Endodermal cell (in vitro differentiated cells): ENCODE data around the gene GSG1L. TPM values are rescaled to one million over a fixed set of nuclear protein-coding genes. Genes with fewer than 3 reads are reported as not detected.

Experiments
- DNase-seq: peaks from one replicate; pipeline ENCODE4 v3.0.0-alpha.2; 2017
- H3K27ac ChIP-seq: 2 replicates; pipeline ENCODE4 v1.5.1; 2013; ENCODE audit warnings: mild to moderate bottlenecking, low read depth, low read length, moderate library complexity
- H3K27me3 ChIP-seq: 2 replicates; pipeline ENCODE4 v1.6.1; 2013; ENCODE audit warnings: mild to moderate bottlenecking, low read length, moderate library complexity; ENCODE audit not compliant: insufficient read depth, control insufficient read depth, poor library complexity, severe bottlenecking
- H3K36me3 ChIP-seq: 2 replicates; pipeline ENCODE4 v1.7.0; 2013; ENCODE audit warnings: mild to moderate bottlenecking, low read length, moderate library complexity; ENCODE audit not compliant: control insufficient read depth, insufficient read depth
- H3K4me1 ChIP-seq: one replicate; pipeline ENCODE4 v1.7.0; 2013; ENCODE audit warnings: low read length; ENCODE audit not compliant: control insufficient read depth, insufficient read depth
- H3K4me3 ChIP-seq: 2 replicates; pipeline ENCODE4 v1.5.1; 2013; ENCODE audit warnings: mild to moderate bottlenecking, low read length, moderate library complexity
- H3K9ac ChIP-seq: 2 replicates; pipeline ENCODE4 v1.6.1; 2013; ENCODE audit warnings: mild to moderate bottlenecking, low read length, moderate library complexity; ENCODE audit not compliant: poor library complexity, severe bottlenecking; ENCODE audit errors: extremely low read depth
- H3K9me3 ChIP-seq: 2 replicates; pipeline ENCODE4 v1.6.1; 2013; ENCODE audit warnings: mild to moderate bottlenecking, low read length, moderate library complexity; ENCODE audit not compliant: control insufficient read depth
- H3K27ac Mint-ChIP-seq: 2 replicates; pipeline ENCODE4 v1.8.0; 2020; ENCODE audit warnings: mixed read lengths
- H3K27me3 Mint-ChIP-seq: 2 replicates; pipeline ENCODE4 v1.8.0; 2021; ENCODE audit warnings: mild to moderate bottlenecking, mixed read lengths; ENCODE audit not compliant: insufficient read depth
- H3K36me3 Mint-ChIP-seq: 2 replicates; pipeline ENCODE4 v1.8.0; 2020; ENCODE audit warnings: low read depth, mixed read lengths
- H3K4me1 Mint-ChIP-seq: 2 replicates; pipeline ENCODE4 v1.8.0; 2020; ENCODE audit warnings: mixed read lengths
- H3K4me3 Mint-ChIP-seq: 2 replicates; pipeline ENCODE4 v1.8.0; 2020; ENCODE audit warnings: mild to moderate bottlenecking, moderate library complexity, mixed read lengths
- H3K9me3 Mint-ChIP-seq: 2 replicates; pipeline ENCODE4 v1.8.0; 2020; ENCODE audit warnings: mild to moderate bottlenecking, mixed read lengths
- WGBS, 2 experiments: methylation state at CpG; one replicate each; pipeline versions ENCODE4 v1.1.5 to v1.1.7; 2013; ENCODE audit warnings: missing lambda C conversion rate in 2 of 2, mixed read lengths in 1 of 2; ENCODE audit not compliant: insufficient coverage in 1 of 2, insufficient read length in 1 of 2; 5-methylcytosine and 5-hydroxymethylcytosine counted together
- total RNA-seq, 2 donors: library from RNA; stranded (reverse); fragmentation: NEBNext Ultra II Directional in 1 of 2; extraction: Animal tissue kit (Norgen Biotek cat#: 25700) in 1 of 2; gene quantifications; 2 replicates in 1 of 2; 3 replicates in 1 of 2; pipeline ENCODE4 v1.2.1, GENCODE V29; 2021
- TF ChIP-seq, protein P1 (sequence below): fragments of 200-600 bp; sonication (generic); conservative IDR thresholded peaks from 2 replicates; pipeline ENCODE4 v1.5.0; 2021; ENCODE audit warnings: antibody characterized with exemption, mild to moderate bottlenecking

The GSG1L gene
- total RNA-seq, 2 donors from 2014 or later = 0.24 TPM; not detected in 1

DNA sequence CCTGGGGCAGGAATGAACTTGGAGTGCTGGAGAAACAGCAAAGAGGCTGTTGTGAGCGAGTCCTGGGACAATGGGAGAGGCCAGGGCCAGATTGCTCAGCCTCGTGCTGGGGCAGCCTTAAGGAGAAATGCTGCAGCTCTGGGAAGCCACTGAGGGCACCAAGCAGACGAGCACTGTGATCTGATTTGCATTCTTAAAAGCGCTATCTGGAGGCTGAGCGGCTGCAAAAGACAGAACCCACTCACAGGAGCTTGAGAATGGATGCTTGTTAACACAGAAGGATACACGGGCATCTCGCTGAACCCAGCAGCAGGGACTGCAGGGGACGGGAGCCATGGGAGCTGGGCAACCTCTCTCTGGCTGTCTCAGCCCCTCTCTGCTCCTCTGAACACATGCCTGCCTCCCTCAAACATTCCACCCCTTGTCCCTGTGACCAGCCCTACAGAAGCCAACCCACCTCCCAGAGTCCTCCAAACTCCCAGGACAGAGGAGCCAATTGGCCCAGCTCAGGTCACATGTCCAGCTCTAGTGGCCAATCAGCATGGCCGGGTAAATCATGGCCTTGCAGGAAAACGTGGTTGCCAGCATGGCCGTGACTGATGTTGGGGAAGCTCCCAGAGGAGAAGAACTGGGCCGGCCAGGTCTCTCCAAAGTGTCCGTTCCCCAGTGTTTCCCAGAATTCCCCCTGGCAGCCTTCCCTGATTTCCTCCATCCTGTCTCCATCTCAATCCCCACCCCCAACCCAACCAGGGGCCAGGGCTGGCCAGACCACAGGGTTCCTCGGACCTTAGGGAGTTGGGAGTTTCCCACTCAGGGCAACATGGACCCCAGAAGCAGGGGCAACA lies 60.3 kb downstream of the GSG1L start:
- 85 to 88% methylated on average over 10 to 14 of the region's 14 CpGs for WGBS, 2 experiments
- H3K9me3 ChIP-seq = no peaks in the 10 kb centered on the region
- H3K36me3 Mint-ChIP-seq = no peaks in the 10 kb centered on the region

DNA sequence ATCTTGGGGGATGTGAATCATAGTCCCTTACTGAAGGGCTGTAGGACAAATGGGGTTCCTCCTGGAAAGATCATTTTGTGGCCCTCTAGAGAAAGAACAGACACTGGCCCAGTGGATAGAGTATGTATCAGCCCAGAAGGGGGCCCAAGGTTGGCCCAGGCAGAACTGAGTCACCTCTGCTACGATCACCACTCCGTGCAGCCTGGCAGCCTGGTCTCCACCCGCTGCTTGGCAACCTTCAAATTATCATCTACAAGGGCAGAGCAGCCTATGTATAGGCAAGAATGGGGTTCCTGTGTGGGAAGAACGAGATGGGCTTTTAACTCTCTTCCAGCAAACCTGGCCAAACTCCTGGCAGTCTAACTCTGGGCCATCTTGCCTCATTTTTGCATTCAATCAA lies 61.9 kb downstream of the GSG1L start:
- peaks cover 8% of the 10 kb centered on the region for H3K27me3 ChIP-seq
- Mint-ChIP-seq H3K4me1 (no peaks in the 10 kb centered on the region), H3K27ac (no peak overlapping the region), H3K27me3 (peaks cover 12% of the 10 kb centered on the region), H3K9me3 (no peaks in the 10 kb centered on the region), H3K4me3 (no peak overlapping the region), H3K36me3 (no peaks in the 10 kb centered on the region)
- WGBS, 2 experiments = 87 to 95% methylated on average over 3 to 4 of the region's 4 CpGs
- H3K36me3 ChIP-seq = no peaks in the 10 kb centered on the region
- no peaks in the 10 kb centered on the region for H3K9me3 ChIP-seq
- H3K4me1 ChIP-seq = no peaks in the 10 kb centered on the region
- TF ChIP-seq, protein P1, sequence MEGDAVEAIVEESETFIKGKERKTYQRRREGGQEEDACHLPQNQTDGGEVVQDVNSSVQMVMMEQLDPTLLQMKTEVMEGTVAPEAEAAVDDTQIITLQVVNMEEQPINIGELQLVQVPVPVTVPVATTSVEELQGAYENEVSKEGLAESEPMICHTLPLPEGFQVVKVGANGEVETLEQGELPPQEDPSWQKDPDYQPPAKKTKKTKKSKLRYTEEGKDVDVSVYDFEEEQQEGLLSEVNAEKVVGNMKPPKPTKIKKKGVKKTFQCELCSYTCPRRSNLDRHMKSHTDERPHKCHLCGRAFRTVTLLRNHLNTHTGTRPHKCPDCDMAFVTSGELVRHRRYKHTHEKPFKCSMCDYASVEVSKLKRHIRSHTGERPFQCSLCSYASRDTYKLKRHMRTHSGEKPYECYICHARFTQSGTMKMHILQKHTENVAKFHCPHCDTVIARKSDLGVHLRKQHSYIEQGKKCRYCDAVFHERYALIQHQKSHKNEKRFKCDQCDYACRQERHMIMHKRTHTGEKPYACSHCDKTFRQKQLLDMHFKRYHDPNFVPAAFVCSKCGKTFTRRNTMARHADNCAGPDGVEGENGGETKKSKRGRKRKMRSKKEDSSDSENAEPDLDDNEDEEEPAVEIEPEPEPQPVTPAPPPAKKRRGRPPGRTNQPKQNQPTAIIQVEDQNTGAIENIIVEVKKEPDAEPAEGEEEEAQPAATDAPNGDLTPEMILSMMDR = no peak
- H3K4me3 ChIP-seq = no peak overlapping the region
- no peak overlapping the region for H3K9ac ChIP-seq
- no peak overlapping the region for H3K27ac ChIP-seq
- peak; percentile 29 for DNase-seq

More for the DNA sequence above, 60.3 kb downstream of the GSG1L start:
- Mint-ChIP-seq H3K9me3 (no peaks in the 10 kb centered on the region), H3K4me1 (peaks cover 3% of the 10 kb centered on the region), H3K27me3 (peaks cover 25% of the 10 kb centered on the region), H3K27ac (no peak overlapping the region), H3K4me3 (no peak overlapping the region)
- peaks cover 21% of the 10 kb centered on the region for H3K27me3 ChIP-seq
- no peaks in the 10 kb centered on the region for H3K4me1 ChIP-seq
- no peak overlapping the region for H3K27ac ChIP-seq
- TF ChIP-seq, protein P1 = no peak
- DNase-seq = no peak
- H3K36me3 ChIP-seq = no peaks in the 10 kb centered on the region
- H3K9ac ChIP-seq = no peak overlapping the region
- no peak overlapping the region for H3K4me3 ChIP-seq

DNA sequence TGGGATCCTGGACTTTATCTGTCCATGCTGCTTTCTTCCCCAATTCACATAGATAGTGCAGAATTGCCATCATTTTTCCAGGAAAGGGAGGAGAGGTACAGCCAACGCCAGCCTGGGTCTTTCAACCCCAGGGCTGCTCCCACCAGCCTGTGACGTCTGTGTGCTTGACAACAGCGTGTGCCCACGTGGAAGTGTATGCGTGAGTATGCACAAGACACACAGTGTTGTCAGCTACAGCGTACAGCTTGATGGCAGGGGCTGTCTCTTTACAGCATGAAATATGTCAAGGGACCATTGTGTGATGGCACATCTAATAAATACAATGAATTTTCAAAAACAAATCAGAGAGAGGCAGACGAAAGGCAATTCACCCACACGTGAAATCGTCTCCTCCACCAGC lies 62.3 kb downstream of the GSG1L start:
- H3K4me1 Mint-ChIP-seq = no peaks in the 10 kb centered on the region
- TF ChIP-seq, protein P1 = no peak

More for the DNA sequence above, 62.3 kb downstream of the GSG1L start:
- no peak overlapping the region for H3K27ac ChIP-seq
- WGBS, 2 experiments = 91 to 92% methylated on average over 9 of the region's 9 CpGs
- no peak overlapping the region for H3K4me3 Mint-ChIP-seq
- H3K9ac ChIP-seq = no peak overlapping the region
- H3K4me1 ChIP-seq = no peaks in the 10 kb centered on the region
- no peaks in the 10 kb centered on the region for H3K9me3 Mint-ChIP-seq
- H3K27ac Mint-ChIP-seq = no peak overlapping the region
- H3K36me3 Mint-ChIP-seq = no peaks in the 10 kb centered on the region
- no peak overlapping the region for H3K4me3 ChIP-seq
- peaks cover 8% of the 10 kb centered on the region for H3K27me3 ChIP-seq
- peaks cover 9% of the 10 kb centered on the region for H3K27me3 Mint-ChIP-seq
- no peaks in the 10 kb centered on the region for H3K36me3 ChIP-seq
- no peak for DNase-seq
- H3K9me3 ChIP-seq = no peaks in the 10 kb centered on the region
